ENCODE data around the gene CCDC148.

DNA sequence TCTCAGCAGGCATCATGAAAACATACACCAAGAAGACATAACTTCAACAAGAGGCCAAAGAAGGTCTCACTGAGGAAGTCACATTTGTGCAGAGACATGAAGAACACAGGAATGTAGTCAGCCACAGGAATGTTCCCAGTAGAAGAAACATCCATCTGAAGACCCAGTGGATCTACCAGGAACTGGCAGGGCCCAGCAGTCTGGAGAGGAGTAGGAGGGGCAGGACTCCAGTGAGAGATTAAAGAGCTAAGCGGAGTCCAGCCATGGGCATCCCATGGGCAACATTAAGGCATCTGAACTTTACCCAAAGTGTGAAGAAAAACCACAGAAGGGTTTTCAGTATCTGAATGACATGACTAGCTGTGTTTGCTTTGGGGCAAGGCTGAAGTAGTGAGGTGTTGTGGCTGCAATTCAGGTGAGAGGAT lies 251.8 kb downstream of the CCDC148 start:
- TF ChIP-seq POLR2A (IDR thresholded peaks at IDR 0.05; ENCODE audit: extremely low read depth, insufficient read length) (no peak), MYC (IDR thresholded peaks at IDR 0.05; ENCODE audit: low read depth, low read length) (no peak)
- TF ChIP-seq, protein P1, sequence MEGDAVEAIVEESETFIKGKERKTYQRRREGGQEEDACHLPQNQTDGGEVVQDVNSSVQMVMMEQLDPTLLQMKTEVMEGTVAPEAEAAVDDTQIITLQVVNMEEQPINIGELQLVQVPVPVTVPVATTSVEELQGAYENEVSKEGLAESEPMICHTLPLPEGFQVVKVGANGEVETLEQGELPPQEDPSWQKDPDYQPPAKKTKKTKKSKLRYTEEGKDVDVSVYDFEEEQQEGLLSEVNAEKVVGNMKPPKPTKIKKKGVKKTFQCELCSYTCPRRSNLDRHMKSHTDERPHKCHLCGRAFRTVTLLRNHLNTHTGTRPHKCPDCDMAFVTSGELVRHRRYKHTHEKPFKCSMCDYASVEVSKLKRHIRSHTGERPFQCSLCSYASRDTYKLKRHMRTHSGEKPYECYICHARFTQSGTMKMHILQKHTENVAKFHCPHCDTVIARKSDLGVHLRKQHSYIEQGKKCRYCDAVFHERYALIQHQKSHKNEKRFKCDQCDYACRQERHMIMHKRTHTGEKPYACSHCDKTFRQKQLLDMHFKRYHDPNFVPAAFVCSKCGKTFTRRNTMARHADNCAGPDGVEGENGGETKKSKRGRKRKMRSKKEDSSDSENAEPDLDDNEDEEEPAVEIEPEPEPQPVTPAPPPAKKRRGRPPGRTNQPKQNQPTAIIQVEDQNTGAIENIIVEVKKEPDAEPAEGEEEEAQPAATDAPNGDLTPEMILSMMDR (IDR thresholded peaks at IDR 0.05; ENCODE audit: low read depth, low read length), result no peak

All from NB4 (cell line).